ENCODE results near the gene NINJ2. TPM values are rescaled to one million over a fixed set of nuclear protein-coding genes. Genes with fewer than 3 reads are reported as not detected.

NINJ2 gene
- total RNA-seq, 1 donor: 0.43 TPM

GRCh38 chr12:588024-588322, 75.3 kb downstream of the NINJ2 start:
- TF ChIP-seq, protein P1, sequence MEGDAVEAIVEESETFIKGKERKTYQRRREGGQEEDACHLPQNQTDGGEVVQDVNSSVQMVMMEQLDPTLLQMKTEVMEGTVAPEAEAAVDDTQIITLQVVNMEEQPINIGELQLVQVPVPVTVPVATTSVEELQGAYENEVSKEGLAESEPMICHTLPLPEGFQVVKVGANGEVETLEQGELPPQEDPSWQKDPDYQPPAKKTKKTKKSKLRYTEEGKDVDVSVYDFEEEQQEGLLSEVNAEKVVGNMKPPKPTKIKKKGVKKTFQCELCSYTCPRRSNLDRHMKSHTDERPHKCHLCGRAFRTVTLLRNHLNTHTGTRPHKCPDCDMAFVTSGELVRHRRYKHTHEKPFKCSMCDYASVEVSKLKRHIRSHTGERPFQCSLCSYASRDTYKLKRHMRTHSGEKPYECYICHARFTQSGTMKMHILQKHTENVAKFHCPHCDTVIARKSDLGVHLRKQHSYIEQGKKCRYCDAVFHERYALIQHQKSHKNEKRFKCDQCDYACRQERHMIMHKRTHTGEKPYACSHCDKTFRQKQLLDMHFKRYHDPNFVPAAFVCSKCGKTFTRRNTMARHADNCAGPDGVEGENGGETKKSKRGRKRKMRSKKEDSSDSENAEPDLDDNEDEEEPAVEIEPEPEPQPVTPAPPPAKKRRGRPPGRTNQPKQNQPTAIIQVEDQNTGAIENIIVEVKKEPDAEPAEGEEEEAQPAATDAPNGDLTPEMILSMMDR (IDR thresholded peaks at IDR 0.05; ENCODE audit: insufficient read depth, low read depth, low read length): no peak
- no peak for DNase-seq (ENCODE audit: low read depth)
- no peak overlapping the region for H3K4me3 ChIP-seq (ENCODE audit: low read depth, low read length)

DNA sequence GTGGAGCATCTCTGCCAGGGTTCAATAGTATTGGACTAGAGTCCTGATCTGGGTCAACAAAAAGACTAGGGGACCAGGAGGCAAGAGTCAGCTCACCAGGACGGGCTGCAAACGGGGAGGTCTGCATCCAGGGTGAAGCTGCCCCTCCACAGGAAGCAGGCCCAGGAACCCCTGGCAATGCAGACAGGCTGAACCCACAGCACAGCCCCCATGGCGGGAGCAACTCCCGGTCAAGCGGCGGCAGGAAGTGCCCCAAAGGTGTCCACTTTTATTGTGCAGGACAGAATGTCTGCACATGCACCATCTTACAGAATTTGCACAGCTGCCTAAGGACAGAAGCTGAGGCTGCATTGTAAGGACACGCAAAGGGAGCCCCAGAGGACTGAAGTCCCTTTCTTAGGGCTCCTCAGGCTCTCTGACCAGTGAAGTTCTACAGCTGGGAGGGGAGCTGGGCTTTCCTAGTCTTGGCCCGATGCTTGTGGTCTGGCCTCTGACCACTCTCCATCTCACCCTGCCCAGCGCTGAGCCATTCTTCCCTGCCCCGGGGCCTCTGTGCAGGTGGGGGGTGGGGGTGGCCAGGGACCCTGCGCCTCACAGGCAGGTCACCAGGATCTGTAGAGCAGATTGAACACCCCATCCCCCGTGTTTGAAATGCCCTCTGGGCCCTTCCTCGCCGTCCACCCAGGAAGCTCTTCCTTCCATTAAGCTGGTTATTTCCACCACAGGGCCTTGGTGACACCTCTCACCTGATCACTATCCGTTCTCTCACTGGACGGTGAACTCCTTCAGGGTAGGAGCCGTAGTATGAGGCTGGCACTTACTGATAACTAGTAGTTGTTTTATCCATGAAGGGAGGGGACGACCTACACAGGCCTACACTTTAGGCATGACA, 75.9 kb downstream of the NINJ2 start:
- TF ChIP-seq, protein P1 (IDR thresholded peaks at IDR 0.05; ENCODE audit: insufficient read depth, low read depth, low read length): no peak
- no peak for DNase-seq (ENCODE audit: low read depth)

GRCh38 chr12:586318-587071, 76.8 kb downstream of the NINJ2 start:
- no peak for DNase-seq (ENCODE audit: low read depth)
- TF ChIP-seq, protein P1 (IDR thresholded peaks at IDR 0.05; ENCODE audit: insufficient read depth, low read depth, low read length): no peak
- no peak overlapping the region for H3K4me3 ChIP-seq (ENCODE audit: low read depth, low read length)

More for the DNA sequence above, 75.9 kb downstream of the NINJ2 start:
- no peak overlapping the region for H3K4me3 ChIP-seq (ENCODE audit: low read depth, low read length)

GRCh38 chr12:585062-586061, 77.9 kb downstream of the NINJ2 start:
- TF ChIP-seq, protein P1 (IDR thresholded peaks at IDR 0.05; ENCODE audit: insufficient read depth, low read depth, low read length): no peak
- no peak overlapping the region for H3K4me3 ChIP-seq (ENCODE audit: low read depth, low read length)
- no peak for DNase-seq (ENCODE audit: low read depth)

GRCh38 chr12:583251-583869, 79.9 kb downstream of the NINJ2 start:
- H3K4me3 ChIP-seq (ENCODE audit: low read depth, low read length): no peak overlapping the region
- TF ChIP-seq, protein P1 (IDR thresholded peaks at IDR 0.05; ENCODE audit: insufficient read depth, low read depth, low read length): no peak
- no peak for DNase-seq (ENCODE audit: low read depth)

DNA sequence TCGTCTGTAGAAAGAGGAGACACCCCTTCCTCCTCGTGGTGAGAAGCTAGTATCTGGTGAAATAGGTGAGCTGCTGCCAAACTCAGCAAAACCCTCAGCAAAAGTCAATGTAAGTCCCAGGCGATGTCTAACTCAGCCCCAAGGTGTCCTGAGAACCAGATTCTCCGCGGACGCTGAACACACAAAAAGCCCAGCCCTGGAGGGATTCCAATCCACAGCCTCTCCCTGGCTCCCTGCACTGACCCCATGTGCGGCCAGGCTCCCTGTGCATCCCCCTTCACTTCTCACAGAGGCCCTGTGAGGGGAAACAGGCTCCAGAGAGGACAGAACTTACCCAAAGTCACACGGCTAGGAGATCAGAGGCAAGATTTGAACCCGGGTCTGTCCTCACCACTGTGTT, 81.5 kb downstream of the NINJ2 start:
- TF ChIP-seq, protein P1 (IDR thresholded peaks at IDR 0.05; ENCODE audit: insufficient read depth, low read depth, low read length): no peak

More for the DNA sequence above, 81.5 kb downstream of the NINJ2 start:
- H3K4me3 ChIP-seq (ENCODE audit: low read depth, low read length): no peak overlapping the region
- no peak for DNase-seq (ENCODE audit: low read depth)

All from fibroblast of villous mesenchyme (primary cell).